Nephron (organoid): ENCODE measurements around the gene ZNF28.
"Not testable (repeated sequence)": the region's sequence is repeated elsewhere in the genome, so short reads cannot be mapped to it uniquely, and the experiment has no call there.

Experiments
- H3K27ac Mint-ChIP-seq, 3 experiments: 2 replicates each; pipeline ENCODE4 v1.8.0; 2020; ENCODE audit warnings: mixed read lengths in 3 of 3, mild to moderate bottlenecking in 2 of 3, moderate library complexity in 1 of 3
- H3K27me3 Mint-ChIP-seq: 2 replicates; pipeline ENCODE4 v1.8.0; 2021; ENCODE audit warnings: low read depth, mild to moderate bottlenecking, moderate library complexity, mixed read lengths
- H3K36me3 Mint-ChIP-seq: 2 replicates; pipeline ENCODE4 v1.8.0; 2020; ENCODE audit warnings: low read depth, mixed read lengths
- H3K4me1 Mint-ChIP-seq: 2 replicates; pipeline ENCODE4 v1.8.0; 2020; ENCODE audit warnings: mixed read lengths
- H3K4me3 Mint-ChIP-seq, 3 experiments: 2 replicates each; pipeline ENCODE4 v1.8.0; 2020; ENCODE audit warnings: mild to moderate bottlenecking in 3 of 3, mixed read lengths in 3 of 3, moderate library complexity in 2 of 3
- H3K9me3 Mint-ChIP-seq: 2 replicates; pipeline ENCODE4 v1.8.0; 2020; ENCODE audit warnings: mixed read lengths
- CTCF ChIP-seq, 3 experiments: fragments of 200-600 bp; sonication (generic); IDR thresholded peaks; one replicate each; pipeline ENCODE4 v1.5.0; 2021; ENCODE audit warnings: antibody characterized with exemption in 3 of 3; ENCODE audit not compliant: unreplicated experiment in 3 of 3

Gene ZNF28

GRCh38 chr19:52821204-52821960 is at the start of gene ZNF28:
Gene ZNF28, minus strand, starts transcription at chr19:52821633. Its CDS starts 3,675 bp downstream, at chr19:52817958.
- Mint-ChIP-seq H3K4me3 (peak within 1 kb of the TSS; percentile 91 to 94 (median 93)), H3K27ac (peak within 1 kb of the TSS; percentile 17 to 69 (median 17)), H3K36me3 (peaks cover 21% of the 10 kb centered on the region)
- H3K9me3 Mint-ChIP-seq, H3K4me1 Mint-ChIP-seq, H3K27me3 Mint-ChIP-seq: not testable (repeated sequence)

DNA sequence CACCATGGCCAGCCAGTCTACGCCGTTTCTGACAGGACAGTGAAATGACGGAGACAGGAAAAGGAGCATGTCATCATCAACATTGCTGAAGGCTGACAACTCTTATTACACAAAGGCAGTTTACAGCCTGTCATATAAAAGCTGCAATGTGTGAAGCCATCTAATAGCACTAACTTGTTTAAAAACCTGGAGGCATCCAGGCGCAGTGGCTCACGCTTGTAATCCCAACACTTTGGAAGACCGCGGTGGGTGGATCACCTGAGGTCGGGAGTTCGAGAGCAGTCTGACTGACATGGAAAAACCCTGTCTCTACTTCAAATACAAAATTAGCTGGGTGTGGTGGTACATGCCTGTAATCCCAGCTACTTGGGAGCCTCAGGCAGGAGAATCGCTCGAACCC is 46.6 kb upstream of the ZNF28 start:
- H3K4me3 Mint-ChIP-seq, H3K27ac Mint-ChIP-seq, H3K4me1 Mint-ChIP-seq, H3K9me3 Mint-ChIP-seq, H3K36me3 Mint-ChIP-seq, H3K27me3 Mint-ChIP-seq: not testable (repeated sequence)

DNA sequence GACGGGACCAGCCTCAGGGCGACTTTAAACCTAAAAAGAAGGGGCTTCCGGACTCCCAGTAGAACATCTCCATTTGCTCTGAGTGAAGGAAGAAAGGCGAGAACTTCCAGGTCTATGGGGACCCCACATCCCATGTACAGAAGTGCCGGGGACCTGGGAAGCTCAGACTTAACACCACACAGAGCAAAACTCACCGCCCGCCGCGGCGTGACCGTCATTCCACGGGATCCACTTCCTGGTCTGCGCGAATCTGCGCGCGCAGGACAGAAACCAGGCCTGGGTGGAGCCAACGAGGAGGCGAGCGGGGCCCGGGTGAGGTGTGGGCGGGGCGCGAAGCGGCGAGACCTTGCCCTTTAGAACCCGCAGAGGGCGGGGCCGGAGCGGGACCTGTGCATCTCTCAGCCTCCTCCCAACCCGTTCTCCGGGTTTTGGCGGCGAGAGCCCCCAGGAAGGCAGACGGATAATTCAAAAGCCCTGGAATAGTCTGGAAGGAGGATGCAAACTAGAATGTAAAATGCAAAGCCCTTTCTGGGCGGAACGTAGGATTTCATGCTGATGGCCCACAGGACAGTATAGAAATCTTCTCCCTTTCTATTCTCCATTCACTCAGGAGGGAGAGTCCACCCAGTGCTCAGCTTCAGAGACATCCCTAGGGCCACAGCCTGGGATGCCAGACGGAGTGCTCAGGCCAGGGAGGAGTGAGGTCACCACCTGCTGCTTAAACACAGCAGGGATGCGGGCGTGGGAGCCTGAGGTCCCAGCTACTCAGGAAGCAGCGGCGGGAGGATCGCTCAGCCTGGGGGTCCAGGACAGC is 36.2 kb upstream of the ZNF28 start, which contains the start of gene ZNF468:
Gene ZNF468, minus strand, starts transcription at position 242 of the 814 bp plus-strand sequence. CDS start 3,347 bp downstream, outside the sequence.
- not testable (repeated sequence) for H3K9me3 Mint-ChIP-seq, H3K27me3 Mint-ChIP-seq
- Mint-ChIP-seq H3K36me3 (peaks cover 17% of the 10 kb centered on the region), H3K27ac (peak within 1 kb of the TSS; percentile 82 to 93 (median 91)), H3K4me3 (peak within 1 kb of the TSS; percentile 93 to 97 (median 96)), H3K4me1 (peaks cover 22% of the 10 kb centered on the region)

GRCh38 chr19:52856540-52857377 is 35.3 kb upstream of the ZNF28 start:
- Mint-ChIP-seq H3K27ac (peak overlapping the region; percentile 82 to 93 (median 91)), H3K4me1 (peaks cover 22% of the 10 kb centered on the region), H3K36me3 (peaks cover 21% of the 10 kb centered on the region), H3K4me3 (peak overlapping the region; percentile 93 to 97 (median 96))
- H3K27me3 Mint-ChIP-seq, H3K9me3 Mint-ChIP-seq: not testable (repeated sequence)

GRCh38 chr19:52847352-52847751 is 25.9 kb upstream of the ZNF28 start:
- H3K9me3 Mint-ChIP-seq, H3K4me3 Mint-ChIP-seq, H3K27me3 Mint-ChIP-seq, H3K27ac Mint-ChIP-seq, H3K4me1 Mint-ChIP-seq: not testable (repeated sequence)
- H3K36me3 Mint-ChIP-seq: peaks cover 80% of the 10 kb centered on the region

- H3K4me1 Mint-ChIP-seq, H3K27me3 Mint-ChIP-seq, H3K4me3 Mint-ChIP-seq, H3K27ac Mint-ChIP-seq: not testable (repeated sequence)
- Mint-ChIP-seq H3K36me3 (peaks cover 96% of the 10 kb centered on the region), H3K9me3 (peaks cover 55% of the 10 kb centered on the region)
Observed at GRCh38 chr19:52840825-52841465, 19.5 kb upstream of the ZNF28 start.

GRCh38 chr19:52834289-52834688 is 12.9 kb upstream of the ZNF28 start:
- not testable (repeated sequence) for H3K27me3 Mint-ChIP-seq, H3K27ac Mint-ChIP-seq, H3K4me3 Mint-ChIP-seq, H3K4me1 Mint-ChIP-seq
- Mint-ChIP-seq H3K36me3 (peaks cover 39% of the 10 kb centered on the region), H3K9me3 (peaks cover 21% of the 10 kb centered on the region)

- H3K27me3 Mint-ChIP-seq, H3K4me1 Mint-ChIP-seq, H3K27ac Mint-ChIP-seq, H3K4me3 Mint-ChIP-seq: not testable (repeated sequence)
- H3K36me3 Mint-ChIP-seq: peaks cover 33% of the 10 kb centered on the region
- H3K9me3 Mint-ChIP-seq: peaks cover 16% of the 10 kb centered on the region
Observed at GRCh38 chr19:52833541-52833940, 12.1 kb upstream of the ZNF28 start.

- H3K27me3 Mint-ChIP-seq, H3K4me1 Mint-ChIP-seq, H3K4me3 Mint-ChIP-seq, H3K9me3 Mint-ChIP-seq, H3K36me3 Mint-ChIP-seq, H3K27ac Mint-ChIP-seq: not testable (repeated sequence)
Observed at GRCh38 chr19:52829866-52830265, 8.4 kb upstream of the ZNF28 start.

GRCh38 chr19:52825765-52826164 is 4.3 kb upstream of the ZNF28 start:
- no peak overlapping the region for H3K4me3 Mint-ChIP-seq
- no peak for TF ChIP-seq CTCF (IDR thresholded peaks at IDR 0.05; ENCODE audit: unreplicated experiment in 3 of 3)
- peaks cover 2% of the 10 kb centered on the region for H3K36me3 Mint-ChIP-seq
- no peaks in the 10 kb centered on the region for H3K9me3 Mint-ChIP-seq
- H3K27ac Mint-ChIP-seq: no peak overlapping the region
- H3K4me1 Mint-ChIP-seq: peaks cover 2% of the 10 kb centered on the region
- no peaks in the 10 kb centered on the region for H3K27me3 Mint-ChIP-seq
